GM12874 (cell line): ENCODE measurements around the gene SERINC4.
"Not testable (repeated sequence)": the region's sequence is repeated elsewhere in the genome, so short reads cannot be mapped to it uniquely, and the experiment has no call there.

Experiments used
- TF ChIP-seq, protein P1 (sequence below): IDR thresholded peaks from 2 replicates; pipeline ENCODE4 v1.5.1; 2011; ENCODE audit warnings: low read depth, mild to moderate bottlenecking, control low read depth, low read length, moderate library complexity; ENCODE audit not compliant: insufficient read depth

Gene SERINC4

DNA sequence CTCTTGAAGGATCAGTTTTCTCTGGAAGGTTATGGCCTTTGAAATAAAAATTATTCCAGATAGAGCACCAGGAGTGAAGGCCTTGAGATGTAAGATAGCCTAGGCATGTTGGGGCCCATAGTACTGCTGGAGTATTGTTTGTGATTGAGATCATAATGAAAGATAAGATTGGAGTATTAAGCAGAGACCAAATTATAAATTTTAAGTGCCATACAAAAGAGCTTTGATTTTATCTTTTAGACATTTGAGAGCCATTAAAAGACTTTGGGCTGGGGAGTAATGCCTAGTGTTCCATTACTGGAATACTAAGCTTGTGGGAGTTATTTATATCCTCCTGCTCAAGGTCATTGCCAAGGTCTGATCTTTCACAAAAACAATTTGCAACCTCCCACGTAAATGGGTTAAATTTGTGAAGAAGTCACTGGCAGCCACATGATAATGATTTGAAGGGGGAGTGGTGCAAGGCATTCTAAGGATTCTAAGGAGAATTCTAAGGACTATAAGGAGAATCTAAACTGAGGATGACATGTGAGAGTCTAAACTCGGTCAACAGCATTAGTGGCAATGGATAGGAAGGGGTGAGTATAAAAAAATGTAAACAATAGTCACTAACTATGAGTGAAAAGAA lies 36.1 kb downstream of the SERINC4 start:
- TF ChIP-seq, protein P1, sequence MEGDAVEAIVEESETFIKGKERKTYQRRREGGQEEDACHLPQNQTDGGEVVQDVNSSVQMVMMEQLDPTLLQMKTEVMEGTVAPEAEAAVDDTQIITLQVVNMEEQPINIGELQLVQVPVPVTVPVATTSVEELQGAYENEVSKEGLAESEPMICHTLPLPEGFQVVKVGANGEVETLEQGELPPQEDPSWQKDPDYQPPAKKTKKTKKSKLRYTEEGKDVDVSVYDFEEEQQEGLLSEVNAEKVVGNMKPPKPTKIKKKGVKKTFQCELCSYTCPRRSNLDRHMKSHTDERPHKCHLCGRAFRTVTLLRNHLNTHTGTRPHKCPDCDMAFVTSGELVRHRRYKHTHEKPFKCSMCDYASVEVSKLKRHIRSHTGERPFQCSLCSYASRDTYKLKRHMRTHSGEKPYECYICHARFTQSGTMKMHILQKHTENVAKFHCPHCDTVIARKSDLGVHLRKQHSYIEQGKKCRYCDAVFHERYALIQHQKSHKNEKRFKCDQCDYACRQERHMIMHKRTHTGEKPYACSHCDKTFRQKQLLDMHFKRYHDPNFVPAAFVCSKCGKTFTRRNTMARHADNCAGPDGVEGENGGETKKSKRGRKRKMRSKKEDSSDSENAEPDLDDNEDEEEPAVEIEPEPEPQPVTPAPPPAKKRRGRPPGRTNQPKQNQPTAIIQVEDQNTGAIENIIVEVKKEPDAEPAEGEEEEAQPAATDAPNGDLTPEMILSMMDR, result no peak

DNA sequence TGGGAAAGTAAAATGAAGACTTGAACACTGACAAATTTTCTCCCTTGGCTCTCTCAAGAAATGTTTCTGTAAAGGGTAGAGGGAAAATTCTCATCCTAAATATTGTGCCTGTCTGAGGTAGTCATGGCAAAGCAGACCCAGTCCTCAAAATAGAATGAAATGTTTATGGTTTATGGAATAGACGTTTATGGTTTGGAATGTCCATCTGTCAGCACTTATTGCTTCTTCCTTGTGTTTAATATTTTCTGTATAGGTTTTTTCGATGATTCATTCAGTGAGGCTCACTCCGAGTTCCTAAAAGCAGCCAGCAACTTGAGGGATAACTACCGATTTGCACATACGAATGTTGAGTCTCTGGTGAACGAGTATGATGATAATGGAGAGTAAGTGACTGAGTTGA lies 37.2 kb downstream of the SERINC4 start:
- TF ChIP-seq, protein P1, result no peak

DNA sequence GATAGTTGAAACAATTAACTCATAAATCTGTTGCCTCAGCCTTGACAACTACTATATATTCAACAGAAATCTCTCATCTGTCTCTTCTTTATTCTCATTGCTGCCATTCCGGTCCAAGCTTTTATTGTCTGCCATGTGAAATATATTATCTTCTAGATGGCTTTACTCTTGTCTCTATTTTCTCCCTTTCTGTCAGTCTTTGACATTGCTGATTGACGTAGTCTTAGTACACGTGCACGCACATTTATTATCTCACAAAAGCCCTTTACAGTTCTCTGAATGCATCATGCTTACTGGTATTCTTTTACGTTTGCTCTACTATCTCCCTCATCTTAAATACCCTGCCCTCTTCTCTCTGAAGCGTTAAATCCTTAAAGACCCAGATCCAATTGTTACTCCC lies 48.1 kb downstream of the SERINC4 start:
- TF ChIP-seq, protein P1, result no peak

DNA sequence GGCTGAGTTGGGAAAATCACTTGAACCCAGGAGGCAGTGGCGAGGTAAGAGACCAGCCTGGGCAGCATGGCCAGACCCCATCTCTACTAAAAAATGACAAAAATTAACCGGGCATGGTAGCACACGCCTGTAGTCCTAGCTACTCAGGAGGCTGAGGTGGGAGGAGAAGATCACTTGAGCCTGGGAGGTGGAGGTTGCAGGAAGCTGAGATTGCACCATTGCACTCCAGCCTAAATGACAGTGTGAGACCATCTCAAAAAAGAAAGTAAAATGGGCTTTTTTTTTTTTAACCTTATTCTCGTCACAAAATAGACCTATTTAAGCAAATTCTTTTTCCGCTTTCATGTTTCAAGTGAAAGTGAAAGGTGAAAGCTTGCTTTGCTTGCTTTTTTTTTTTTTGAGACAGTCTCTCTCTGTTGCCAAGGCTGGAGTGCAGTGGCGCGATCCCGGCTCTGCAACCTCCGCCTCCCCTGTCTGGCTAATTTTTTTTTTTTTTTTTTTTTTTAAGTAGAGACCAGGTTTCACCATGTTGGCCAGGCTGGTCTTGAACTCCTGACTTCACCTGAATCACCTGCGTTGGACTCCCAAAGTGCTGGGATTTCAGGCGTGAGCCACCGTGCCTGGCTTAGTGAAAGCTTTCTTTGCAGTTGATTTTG lies 50.2 kb downstream of the SERINC4 start:
- TF ChIP-seq, protein P1, result no peak

DNA sequence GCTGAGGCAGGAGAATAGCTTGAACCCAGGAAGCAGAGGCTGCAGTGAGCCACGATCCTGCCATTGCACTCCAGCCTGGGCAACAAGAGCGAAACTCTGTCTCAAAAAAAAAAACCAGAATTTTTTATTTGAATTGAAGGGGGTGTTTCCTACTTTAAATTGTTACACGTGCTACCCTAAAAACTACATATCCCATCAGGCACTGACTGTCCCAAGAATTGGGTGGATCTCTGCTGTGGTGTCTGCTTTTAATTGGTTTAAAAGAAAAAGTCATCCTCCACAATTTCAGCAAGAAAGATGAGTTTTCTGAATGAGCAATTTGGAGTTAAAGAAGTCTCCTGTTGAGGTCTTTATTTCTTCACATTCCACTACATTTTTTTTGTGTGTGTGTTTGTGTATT lies 51.6 kb downstream of the SERINC4 start:
- TF ChIP-seq, protein P1, result no peak

DNA sequence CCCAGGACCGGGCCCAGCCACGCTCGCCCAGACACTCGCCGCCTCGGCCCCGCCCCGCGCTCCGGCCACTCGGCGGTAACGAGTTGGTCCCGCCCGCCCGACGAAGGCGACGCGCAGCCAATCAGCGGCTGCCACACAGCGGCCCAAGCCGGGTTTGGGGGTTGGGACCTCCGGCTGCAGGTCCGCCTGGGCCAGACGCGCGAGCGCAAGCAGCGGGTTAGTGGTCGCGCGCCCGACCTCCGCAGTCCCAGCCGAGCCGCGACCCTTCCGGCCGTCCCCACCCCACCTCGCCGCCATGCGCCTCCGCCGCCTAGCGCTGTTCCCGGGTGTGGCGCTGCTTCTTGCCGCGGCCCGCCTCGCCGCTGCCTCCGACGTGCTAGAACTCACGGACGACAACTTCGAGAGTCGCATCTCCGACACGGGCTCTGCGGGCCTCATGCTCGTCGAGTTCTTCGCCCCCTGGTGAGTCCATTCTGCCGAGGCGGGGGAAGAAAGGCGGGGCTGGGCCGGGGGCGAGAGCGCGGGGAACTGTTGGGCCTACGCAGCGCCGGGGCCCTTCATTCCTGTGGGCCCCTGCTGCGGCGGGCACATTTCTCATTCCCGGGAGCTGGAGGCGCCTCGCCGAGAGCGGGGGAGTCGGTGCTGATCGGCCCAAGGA lies 53.6 kb downstream of the SERINC4 start, which contains the start of gene PDIA3:
TSS of gene PDIA3 (plus strand) at position 194 of the 658 bp plus-strand sequence. CDS start at position 296, 102 bp downstream.
- TF ChIP-seq, protein P1, result not testable (repeated sequence)
